Bronchial epithelial cell (primary cell): ENCODE measurements around the gene STX4. TPM values are rescaled to one million over a fixed set of nuclear protein-coding genes. Genes with fewer than 3 reads are reported as not detected.
A peak's percentile ranks its signal among the peaks of the same experiment; 100 is the strongest.

Experiments
- DNase-seq: peaks from one replicate; pipeline ENCODE4 v3.0.0-alpha.2; 2010; ENCODE audit warnings: low read depth
- FAIRE-seq: peaks from 2 replicates; lab custom pipeline; 2011; peaks lifted over from hg19 to GRCh38; lab: Jason Lieb, UNC
- H3K27me3 ChIP-seq: 2 replicates; pipeline ENCODE4 v1.5.1; 2011; ENCODE audit warnings: low read length; ENCODE audit not compliant: control insufficient read depth, insufficient read depth
- H3K36me3 ChIP-seq: 2 replicates; pipeline ENCODE4 v1.5.1; 2011; ENCODE audit warnings: low read length; ENCODE audit not compliant: control insufficient read depth, insufficient read depth
- H3K4me3 ChIP-seq: 2 replicates; pipeline ENCODE4 v1.5.1; 2011; ENCODE audit warnings: mild to moderate bottlenecking, low read depth, low read length, control low read depth
- CTCF ChIP-seq: IDR thresholded peaks from 2 replicates; pipeline ENCODE4 v1.5.1; 2011; ENCODE audit warnings: mild to moderate bottlenecking, moderate library complexity, low read length, control low read depth, inconsistent platforms; ENCODE audit not compliant: insufficient read depth, severe bottlenecking
- total RNA-seq: library from RNA; depleted of rRNA; stranded (reverse); fragments of >200 nt; gene quantifications from 2 replicates; pipeline ENCODE4 v1.2.1, GENCODE V29; 2014

STX4 gene
- total RNA-seq, 1 donor from 2014 or later: 14.7 TPM

GRCh38 chr16:31007684-31008083 lies 25.7 kb upstream of the STX4 start:
- FAIRE-seq: no peak
- H3K36me3 ChIP-seq: no peaks in the 10 kb centered on the region

GRCh38 chr16:31008149-31008548 lies 25.2 kb upstream of the STX4 start:
- no peaks in the 10 kb centered on the region for H3K36me3 ChIP-seq
- no peak for FAIRE-seq
- peak; percentile 66 for DNase-seq
- peaks cover 10% of the 10 kb centered on the region for H3K27me3 ChIP-seq
- no peak for TF ChIP-seq CTCF
- no peak overlapping the region for H3K4me3 ChIP-seq

More at GRCh38 chr16:31007684-31008083, 25.7 kb upstream of the STX4 start:
- Histone ChIP-seq H3K27me3 (peaks cover 10% of the 10 kb centered on the region), H3K4me3 (no peak overlapping the region)
- DNase-seq: no peak
- TF ChIP-seq CTCF: no peak

- no peak for DNase-seq
- Histone ChIP-seq H3K27me3 (peaks cover 11% of the 10 kb centered on the region), H3K36me3 (no peaks in the 10 kb centered on the region), H3K4me3 (no peak overlapping the region)
- FAIRE-seq: no peak
- TF ChIP-seq CTCF: no peak
These were observed 24.8 kb upstream of the STX4 start for GRCh38 chr16:31008551-31008950.

GRCh38 chr16:31009120-31009519 lies 24.2 kb upstream of the STX4 start:
- FAIRE-seq: no peak
- H3K27me3 ChIP-seq: peaks cover 12% of the 10 kb centered on the region
- no peak for TF ChIP-seq CTCF

GRCh38 chr16:31009894-31010584 lies 23.3 kb upstream of the STX4 start:
- Histone ChIP-seq H3K27me3 (peaks cover 13% of the 10 kb centered on the region), H3K36me3 (no peaks in the 10 kb centered on the region), H3K4me3 (no peak overlapping the region)
- DNase-seq (no peak), FAIRE-seq (no peak)
- no peak for TF ChIP-seq CTCF

More at GRCh38 chr16:31009120-31009519, 24.2 kb upstream of the STX4 start:
- Histone ChIP-seq H3K4me3 (no peak overlapping the region), H3K36me3 (no peaks in the 10 kb centered on the region)
- DNase-seq: no peak
